Neuron (in vitro differentiated cells): ENCODE measurements around the gene NMT2.

Experiments
- H2AFZ ChIP-seq: one replicate; pipeline ENCODE4 v1.6.1; 2013; ENCODE audit warnings: low read depth, mild to moderate bottlenecking, inconsistent platforms, low read length, moderate library complexity
- H3K27me3 ChIP-seq: one replicate; pipeline ENCODE4 v1.6.1; 2013; ENCODE audit warnings: low read length; ENCODE audit not compliant: insufficient read depth
- H3K36me3 ChIP-seq: one replicate; pipeline ENCODE4 v1.6.1; 2013; ENCODE audit warnings: low read length; ENCODE audit not compliant: insufficient read depth
- H3K4me1 ChIP-seq: one replicate; pipeline ENCODE4 v1.6.1; 2013; ENCODE audit warnings: low read length; ENCODE audit not compliant: insufficient read depth
- H3K4me3 ChIP-seq: 2 replicates; pipeline ENCODE4 v1.5.1; 2013; ENCODE audit warnings: mild to moderate bottlenecking, low read length, moderate library complexity
- H3K9me3 ChIP-seq: one replicate; pipeline ENCODE4 v1.6.1; 2013; ENCODE audit warnings: low read length

The NMT2 gene

GRCh38 chr10:15091418-15091817, 77.1 kb downstream of the NMT2 start:
- Histone ChIP-seq H2AFZ (no peak overlapping the region), H3K27me3 (no peaks in the 10 kb centered on the region), H3K36me3 (no peaks in the 10 kb centered on the region), H3K4me3 (no peak overlapping the region), H3K9me3 (peaks cover 3% of the 10 kb centered on the region), H3K4me1 (peaks cover 5% of the 10 kb centered on the region)

GRCh38 chr10:15088428-15089261, 79.8 kb downstream of the NMT2 start, which contains the start of gene ACBD7:
Gene ACBD7, minus strand, starts transcription at chr10:15088776. Its CDS starts 48 bp downstream, at chr10:15088728.
- H3K4me1 ChIP-seq: peaks cover 17% of the 10 kb centered on the region
- H3K9me3 ChIP-seq: peaks cover 6% of the 10 kb centered on the region
- H3K36me3 ChIP-seq: no peaks in the 10 kb centered on the region
- peak within 1 kb of the TSS; percentile 97 for H2AFZ ChIP-seq
- H3K4me3 ChIP-seq: peak within 1 kb of the TSS; percentile 85
- no peaks in the 10 kb centered on the region for H3K27me3 ChIP-seq

- H3K36me3 ChIP-seq: no peaks in the 10 kb centered on the region
- H3K4me1 ChIP-seq: peaks cover 15% of the 10 kb centered on the region
- peak overlapping the region; percentile 3 for H3K4me3 ChIP-seq
- H3K27me3 ChIP-seq: no peaks in the 10 kb centered on the region
- peak overlapping the region; percentile 18 for H2AFZ ChIP-seq
- peaks cover 3% of the 10 kb centered on the region for H3K9me3 ChIP-seq
Observed at GRCh38 chr10:15084502-15084922, 84.0 kb downstream of the NMT2 start.

GRCh38 chr10:15083674-15084501, 84.6 kb downstream of the NMT2 start:
- Histone ChIP-seq H3K4me1 (peaks cover 15% of the 10 kb centered on the region), H3K4me3 (peak overlapping the region; percentile 3), H2AFZ (peak overlapping the region; percentile 18), H3K9me3 (peaks cover 3% of the 10 kb centered on the region), H3K36me3 (no peaks in the 10 kb centered on the region), H3K27me3 (no peaks in the 10 kb centered on the region)

GRCh38 chr10:15075421-15075820, 93.1 kb downstream of the NMT2 start:
- no peak overlapping the region for H3K4me3 ChIP-seq
- H3K36me3 ChIP-seq: peaks cover 1% of the 10 kb centered on the region
- H2AFZ ChIP-seq: no peak overlapping the region
- no peaks in the 10 kb centered on the region for H3K4me1 ChIP-seq
- no peaks in the 10 kb centered on the region for H3K27me3 ChIP-seq
- H3K9me3 ChIP-seq: peaks cover 9% of the 10 kb centered on the region

GRCh38 chr10:15072358-15072757, 96.1 kb downstream of the NMT2 start:
- Histone ChIP-seq H3K4me1 (no peaks in the 10 kb centered on the region), H3K9me3 (peaks cover 9% of the 10 kb centered on the region), H3K36me3 (peaks cover 1% of the 10 kb centered on the region), H3K27me3 (no peaks in the 10 kb centered on the region), H3K4me3 (no peak overlapping the region), H2AFZ (no peak overlapping the region)

GRCh38 chr10:15069230-15069629, 99.3 kb downstream of the NMT2 start:
- H3K36me3 ChIP-seq: no peaks in the 10 kb centered on the region
- H3K9me3 ChIP-seq: peaks cover 9% of the 10 kb centered on the region
- H3K27me3 ChIP-seq: no peaks in the 10 kb centered on the region
- H3K4me3 ChIP-seq: no peak overlapping the region
- H3K4me1 ChIP-seq: no peaks in the 10 kb centered on the region
- no peak overlapping the region for H2AFZ ChIP-seq

- no peaks in the 10 kb centered on the region for H3K4me1 ChIP-seq
- H3K4me3 ChIP-seq: no peak overlapping the region
- H3K9me3 ChIP-seq: peaks cover 5% of the 10 kb centered on the region
- H3K27me3 ChIP-seq: no peaks in the 10 kb centered on the region
- no peaks in the 10 kb centered on the region for H3K36me3 ChIP-seq
- H2AFZ ChIP-seq: no peak overlapping the region
Observed at GRCh38 chr10:15068802-15069201, 99.7 kb downstream of the NMT2 start.

GRCh38 chr10:15067154-15067553, 101.3 kb downstream of the NMT2 start:
- H3K36me3 ChIP-seq: no peaks in the 10 kb centered on the region
- H2AFZ ChIP-seq: no peak overlapping the region
- no peak overlapping the region for H3K4me3 ChIP-seq
- H3K4me1 ChIP-seq: no peaks in the 10 kb centered on the region
- no peaks in the 10 kb centered on the region for H3K27me3 ChIP-seq
- H3K9me3 ChIP-seq: no peaks in the 10 kb centered on the region

GRCh38 chr10:15060638-15061037, 107.9 kb downstream of the NMT2 start:
- Histone ChIP-seq H3K4me1 (no peaks in the 10 kb centered on the region), H3K27me3 (no peaks in the 10 kb centered on the region), H3K36me3 (no peaks in the 10 kb centered on the region), H3K4me3 (no peak overlapping the region), H2AFZ (no peak overlapping the region), H3K9me3 (no peaks in the 10 kb centered on the region)

- Histone ChIP-seq H3K4me1 (no peaks in the 10 kb centered on the region), H2AFZ (no peak overlapping the region), H3K27me3 (no peaks in the 10 kb centered on the region), H3K9me3 (no peaks in the 10 kb centered on the region), H3K36me3 (no peaks in the 10 kb centered on the region), H3K4me3 (no peak overlapping the region)
Observed at GRCh38 chr10:15059914-15060313, 108.6 kb downstream of the NMT2 start.

- Histone ChIP-seq H3K4me1 (no peaks in the 10 kb centered on the region), H2AFZ (no peak overlapping the region), H3K4me3 (no peak overlapping the region), H3K36me3 (no peaks in the 10 kb centered on the region), H3K27me3 (no peaks in the 10 kb centered on the region), H3K9me3 (no peaks in the 10 kb centered on the region)
Observed at GRCh38 chr10:15058689-15059088, 109.8 kb downstream of the NMT2 start.
